Liver (tissue), 3 donors: ENCODE results near the gene RIT2.

Experiments used
- ATF3 ChIP-seq: IDR thresholded peaks from 2 replicates; pipeline ENCODE4 v1.6.1; 2016; ENCODE audit warnings: antibody characterized with exemption
- CTCF ChIP-seq: fragments of 150-350 bp; IDR thresholded peaks from 2 replicates; pipeline ENCODE4 v1.5.1; 2017; ENCODE audit warnings: improper control_type of control experiment, low read depth, low read length; ENCODE audit not compliant: missing input control
- FOXA1 ChIP-seq: IDR thresholded peaks from 2 replicates; pipeline ENCODE4 v1.6.1; 2016; ENCODE audit warnings: antibody characterized with exemption
- FOXA2 ChIP-seq: IDR thresholded peaks from 2 replicates; pipeline ENCODE4 v1.6.1; 2016; ENCODE audit warnings: antibody characterized with exemption
- GABPA ChIP-seq, 2 donors: IDR thresholded peaks in 1 of 2; conservative IDR thresholded peaks in 1 of 2; 2 replicates each; pipeline ENCODE4 v1.6.1; 2016; ENCODE audit warnings: antibody characterized with exemption in 2 of 2, mild to moderate bottlenecking in 1 of 2, moderate library complexity in 1 of 2
- JUND ChIP-seq, 2 donors: IDR thresholded peaks; 2 replicates each; pipeline ENCODE4 v1.6.1; 2016; ENCODE audit warnings: antibody characterized with exemption in 2 of 2
- MAX ChIP-seq: IDR thresholded peaks from 2 replicates; pipeline ENCODE4 v1.6.1; 2016; ENCODE audit warnings: antibody characterized with exemption
- NR2F2 ChIP-seq: IDR thresholded peaks from 2 replicates; pipeline ENCODE4 v1.6.1; 2016; ENCODE audit warnings: antibody characterized with exemption
- RAD21 ChIP-seq, 2 donors: IDR thresholded peaks; 2 replicates each; pipeline ENCODE4 v1.6.1; 2016; ENCODE audit warnings: antibody characterized with exemption in 2 of 2, mild to moderate bottlenecking in 2 of 2
- REST ChIP-seq: IDR thresholded peaks from 2 replicates; pipeline ENCODE4 v1.6.1; 2016; ENCODE audit warnings: antibody characterized with exemption, mild to moderate bottlenecking
- RXRA ChIP-seq, 2 donors: IDR thresholded peaks; 2 replicates each; pipeline ENCODE4 v1.6.1; 2017 to 2018; ENCODE audit warnings: antibody characterized with exemption in 2 of 2, mild to moderate bottlenecking in 1 of 2
- TAF1 ChIP-seq: conservative IDR thresholded peaks from 2 replicates; pipeline ENCODE4 v1.6.1; 2016; ENCODE audit warnings: antibody characterized with exemption, mild to moderate bottlenecking
- YY1 ChIP-seq: IDR thresholded peaks from 2 replicates; pipeline ENCODE4 v1.6.1; 2016; ENCODE audit warnings: antibody characterized with exemption, mild to moderate bottlenecking
- ZBTB33 ChIP-seq: IDR thresholded peaks from 2 replicates; pipeline ENCODE4 v1.6.1; 2016; ENCODE audit warnings: antibody characterized with exemption
- donor health status: healthy.
- donor health status: healthy.

- no peak for TF ChIP-seq CTCF
- no peak for TF ChIP-seq NR2F2
- TF ChIP-seq YY1 = no peak
- TF ChIP-seq FOXA1 = no peak
- TF ChIP-seq TAF1 = no peak
- no peak for TF ChIP-seq REST
- no peak for TF ChIP-seq FOXA2
- TF ChIP-seq MAX = no peak
- TF ChIP-seq ZBTB33 = no peak
- no peak for TF ChIP-seq GABPA (IDR thresholded peaks at IDR 0.05 in 1 of 2, conservative IDR thresholded peaks at IDR 0.05 in 1 of 2)
- no peak for TF ChIP-seq JUND (IDR thresholded peaks at IDR 0.05)
- no peak for TF ChIP-seq RAD21 (IDR thresholded peaks at IDR 0.05)
- TF ChIP-seq ATF3 = no peak
- no peak for TF ChIP-seq RXRA (IDR thresholded peaks at IDR 0.05)
These were observed 138.5 kb downstream of the RIT2 start for GRCh38 chr18:42976869-42977590.
